ENCODE data around the gene FGD4.

Gene FGD4

GRCh38 chr12:32566663-32567295 lies 167.4 kb downstream of the FGD4 start:
- DNase-seq (ENCODE audit: low spot score) = no peak

- DNase-seq (ENCODE audit: low spot score) = no peak
These were observed 167.9 kb downstream of the FGD4 start for GRCh38 chr12:32567296-32567674.

GRCh38 chr12:32568228-32568627 lies 168.9 kb downstream of the FGD4 start:
- DNase-seq (ENCODE audit: low spot score) = no peak

- no peak for DNase-seq (ENCODE audit: low spot score)
These were observed 169.9 kb downstream of the FGD4 start for GRCh38 chr12:32569259-32569658.

- no peak for DNase-seq (ENCODE audit: low spot score)
These were observed 175.2 kb downstream of the FGD4 start for GRCh38 chr12:32574585-32574984.

GRCh38 chr12:32577328-32577727 lies 178.0 kb downstream of the FGD4 start:
- DNase-seq (ENCODE audit: low spot score) = no peak

- DNase-seq (ENCODE audit: low spot score) = no peak
These were observed 184.2 kb downstream of the FGD4 start for GRCh38 chr12:32583534-32583933.

GRCh38 chr12:32585680-32586079 lies 186.3 kb downstream of the FGD4 start:
- no peak for DNase-seq (ENCODE audit: low spot score)

GRCh38 chr12:32586390-32586789 lies 187.0 kb downstream of the FGD4 start:
- DNase-seq (ENCODE audit: low spot score) = no peak

GRCh38 chr12:32587581-32588495 lies 188.5 kb downstream of the FGD4 start:
- no peak for DNase-seq (ENCODE audit: low spot score)

GRCh38 chr12:32588604-32589003 lies 189.2 kb downstream of the FGD4 start:
- DNase-seq (ENCODE audit: low spot score) = no peak

- DNase-seq (ENCODE audit: low spot score) = peak; percentile 41
These were observed 190.0 kb downstream of the FGD4 start for GRCh38 chr12:32589165-32589865.

GRCh38 chr12:32595251-32595650 lies 195.9 kb downstream of the FGD4 start:
- DNase-seq (ENCODE audit: low spot score) = no peak

- no peak for DNase-seq (ENCODE audit: low spot score)
These were observed 196.7 kb downstream of the FGD4 start for GRCh38 chr12:32596030-32596429.

GRCh38 chr12:32598688-32599087 lies 199.3 kb downstream of the FGD4 start:
- DNase-seq (ENCODE audit: low spot score) = no peak

GRCh38 chr12:32600681-32601080 lies 201.3 kb downstream of the FGD4 start:
- no peak for DNase-seq (ENCODE audit: low spot score)

GRCh38 chr12:32603071-32603470 lies 203.7 kb downstream of the FGD4 start:
- no peak for DNase-seq (ENCODE audit: low spot score)

GRCh38 chr12:32603858-32604257 lies 204.5 kb downstream of the FGD4 start:
- peak; percentile 86 for DNase-seq (ENCODE audit: low spot score)

GRCh38 chr12:32604565-32604964 lies 205.2 kb downstream of the FGD4 start:
- no peak for DNase-seq (ENCODE audit: low spot score)

- DNase-seq (ENCODE audit: low spot score) = no peak
These were observed 206.2 kb downstream of the FGD4 start for GRCh38 chr12:32605326-32606095.

- DNase-seq (ENCODE audit: low spot score) = no peak
These were observed 207.1 kb downstream of the FGD4 start for GRCh38 chr12:32606443-32606842.

- no peak for DNase-seq (ENCODE audit: low spot score)
These were observed 210.6 kb downstream of the FGD4 start for GRCh38 chr12:32609966-32610365.

Measured in activated CD4-positive, alpha-beta T cell treated with anti-CD3 and anti-CD28 coated beads, Interleukin-2, Interleukin-4, amounts not matched to agents 100 ng/mL and 50 ng/mL, durations not matched to agents 16 hours and 8 hours (primary cell).